Mucosa of descending colon (tissue), 3 donors: ENCODE measurements around the gene PVALB. TPM values are rescaled to one million over a fixed set of nuclear protein-coding genes. Genes with fewer than 3 reads are reported as not detected.

Experiments used
- ATAC-seq: fragments of 200-7000 bp; cut with Tn5 transposase; one replicate; pipeline ENCODE4 v1.9.1; 2020; ENCODE audit warnings: mild to moderate bottlenecking, moderate library complexity
- DNase-seq, 3 donors: peaks; one replicate each; pipeline ENCODE4 v3.0.0-alpha.2; 2020
- H3K36me3 ChIP-seq: fragments of 200-600 bp; one replicate; pipeline ENCODE4 v1.8.0; 2021; ENCODE audit warnings: low read depth, mild to moderate bottlenecking
- H3K4me1 ChIP-seq: fragments of 200-600 bp; one replicate; pipeline ENCODE4 v1.8.0; 2021; ENCODE audit warnings: low read depth, mild to moderate bottlenecking
- H3K4me3 ChIP-seq: fragments of 200-600 bp; one replicate; pipeline ENCODE4 v1.8.0; 2021; ENCODE audit warnings: mild to moderate bottlenecking
- H3K9me3 ChIP-seq: fragments of 200-600 bp; one replicate; pipeline ENCODE4 v1.8.0; 2021; ENCODE audit warnings: mild to moderate bottlenecking
- intact Hi-C, 2 donors: fragments of 100-400 bp; cut with DNase I in 1 of 2; cut with micrococcal nuclease in 1 of 2; formaldehyde crosslinking; loops; one replicate each; pipeline versions ENCODE4 v1.11.0 to v1.11.1; 2022; cut with DNase I, micrococcal nuclease
- total RNA-seq, 3 donors: library from RNA; stranded (reverse); fragmentation: NEBNext Ultra II Directional in 2 of 3; extraction: Animal tissue kit (Norgen Biotek cat#: 25700) in 2 of 3; gene quantifications; one replicate each; pipeline versions ENCODE4 v1.2.1 to v1.2.4, GENCODE V29; 2021 to 2023
- TF ChIP-seq, protein P1 (sequence below): fragments of 200-600 bp; IDR thresholded peaks from one replicate; pipeline ENCODE4 v1.8.0; 2022; ENCODE audit warnings: antibody characterized with exemption, mild to moderate bottlenecking
- donor health status: DM: no; HTN: no; CAD: no; lungs with moderate emphysema.
- donor health status: DM: no; HTN: no; CAD: no.
- donor health status: DM: no; HTN: yes; CAD: no.

PVALB gene
- total RNA-seq, 3 donors from 2014 or later, result not detected

DNA sequence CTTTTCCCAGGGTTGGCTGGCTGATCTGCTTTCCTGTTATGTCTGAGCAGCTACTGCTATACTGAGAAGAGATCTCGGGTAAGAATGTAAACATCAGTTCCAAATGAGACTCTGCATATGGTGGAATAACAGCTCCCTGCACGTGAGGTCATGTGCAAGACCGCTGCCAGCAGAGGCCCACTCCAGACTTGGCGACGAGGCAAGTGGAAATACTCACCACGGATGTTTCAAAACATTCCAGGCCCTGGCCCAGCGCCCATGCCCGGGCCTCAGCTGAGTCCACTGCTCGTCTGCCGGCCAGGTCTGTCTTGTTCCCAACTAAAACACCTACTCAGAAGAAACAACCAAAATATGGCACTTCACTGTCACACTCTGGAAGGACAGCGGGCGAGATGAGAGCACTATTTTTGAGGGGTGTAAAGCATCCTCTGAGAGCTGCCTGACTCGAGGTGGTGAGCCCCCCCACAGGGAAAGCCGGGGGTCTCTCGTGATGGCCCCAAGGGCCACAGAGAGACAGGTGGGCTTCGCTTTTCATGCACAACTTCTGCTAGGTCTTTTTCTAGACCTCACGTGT is 54.1 kb downstream of the PVALB start:
- H3K4me3 ChIP-seq, result no peak overlapping the region
- DNase-seq, result no peak
- TF ChIP-seq, protein P1, sequence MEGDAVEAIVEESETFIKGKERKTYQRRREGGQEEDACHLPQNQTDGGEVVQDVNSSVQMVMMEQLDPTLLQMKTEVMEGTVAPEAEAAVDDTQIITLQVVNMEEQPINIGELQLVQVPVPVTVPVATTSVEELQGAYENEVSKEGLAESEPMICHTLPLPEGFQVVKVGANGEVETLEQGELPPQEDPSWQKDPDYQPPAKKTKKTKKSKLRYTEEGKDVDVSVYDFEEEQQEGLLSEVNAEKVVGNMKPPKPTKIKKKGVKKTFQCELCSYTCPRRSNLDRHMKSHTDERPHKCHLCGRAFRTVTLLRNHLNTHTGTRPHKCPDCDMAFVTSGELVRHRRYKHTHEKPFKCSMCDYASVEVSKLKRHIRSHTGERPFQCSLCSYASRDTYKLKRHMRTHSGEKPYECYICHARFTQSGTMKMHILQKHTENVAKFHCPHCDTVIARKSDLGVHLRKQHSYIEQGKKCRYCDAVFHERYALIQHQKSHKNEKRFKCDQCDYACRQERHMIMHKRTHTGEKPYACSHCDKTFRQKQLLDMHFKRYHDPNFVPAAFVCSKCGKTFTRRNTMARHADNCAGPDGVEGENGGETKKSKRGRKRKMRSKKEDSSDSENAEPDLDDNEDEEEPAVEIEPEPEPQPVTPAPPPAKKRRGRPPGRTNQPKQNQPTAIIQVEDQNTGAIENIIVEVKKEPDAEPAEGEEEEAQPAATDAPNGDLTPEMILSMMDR, result no peak
- no peak for ATAC-seq
- peaks cover 4% of the 10 kb centered on the region for H3K36me3 ChIP-seq
- H3K4me1 ChIP-seq, result no peaks in the 10 kb centered on the region
- H3K9me3 ChIP-seq, result no peaks in the 10 kb centered on the region
- intact Hi-C loops, result no loop called here

DNA sequence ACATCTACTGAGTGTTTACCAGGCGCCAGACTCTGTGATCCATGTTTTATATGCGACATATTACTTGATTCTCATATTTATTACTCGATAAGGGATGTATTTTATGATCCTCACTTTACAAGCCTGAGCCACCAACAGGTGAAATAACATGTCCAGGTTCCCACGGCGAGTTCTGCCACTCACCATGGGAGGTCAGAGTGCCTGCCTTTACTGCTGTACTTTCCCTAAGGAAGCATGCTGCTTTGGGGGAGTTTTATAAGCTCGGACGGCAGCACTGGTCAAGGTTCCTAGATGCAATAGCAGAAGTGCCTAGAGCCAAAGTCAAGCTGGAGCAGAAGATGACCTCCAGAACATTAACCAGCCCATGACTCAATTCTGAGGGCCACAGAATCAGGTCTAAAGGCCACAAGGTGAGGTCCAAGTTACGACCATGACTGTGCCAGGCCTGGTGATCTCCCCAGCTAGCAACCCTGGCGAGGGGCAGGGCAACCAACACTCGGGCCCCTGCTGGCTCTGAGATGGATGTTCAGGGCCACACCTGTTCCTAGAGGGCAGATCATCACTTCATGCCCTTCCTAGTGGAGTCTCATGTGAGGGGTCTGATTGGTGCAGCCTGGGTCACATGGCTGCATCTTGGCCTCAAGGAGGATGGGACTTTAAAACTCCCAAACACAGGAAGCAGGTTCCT is 55.1 kb downstream of the PVALB start:
- H3K36me3 ChIP-seq, result peaks cover 4% of the 10 kb centered on the region
- no peaks in the 10 kb centered on the region for H3K4me1 ChIP-seq
- no peak overlapping the region for H3K4me3 ChIP-seq
- TF ChIP-seq, protein P1, result no peak
- ATAC-seq, result peak; percentile 26
- intact Hi-C loops, result no loop called here
- DNase-seq, result no peak
- H3K9me3 ChIP-seq, result no peaks in the 10 kb centered on the region

DNA sequence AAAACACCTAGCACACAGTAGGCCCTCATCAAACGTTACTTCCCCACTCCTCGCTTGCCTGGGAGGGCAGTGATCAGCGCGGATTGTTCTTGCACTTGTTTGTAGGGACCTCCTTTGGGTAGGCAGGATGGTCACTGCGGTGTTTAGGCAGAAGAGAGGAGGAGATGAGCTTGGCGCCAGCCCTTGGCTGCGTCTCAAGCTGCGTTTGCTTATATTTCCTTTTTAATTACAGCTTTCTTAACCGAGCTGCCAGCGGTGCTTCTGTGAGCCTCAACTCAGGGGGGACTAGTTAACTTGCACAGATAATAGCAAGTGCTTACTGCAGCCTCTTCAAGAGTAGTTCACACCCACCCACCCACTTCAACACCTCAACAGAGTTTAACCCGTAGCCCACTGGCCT is 56.0 kb downstream of the PVALB start:
- H3K36me3 ChIP-seq, result peaks cover 2% of the 10 kb centered on the region
- H3K4me1 ChIP-seq, result no peaks in the 10 kb centered on the region
- no peak overlapping the region for H3K4me3 ChIP-seq
- ATAC-seq (no peak), DNase-seq (no peak)
- intact Hi-C loops, result no loop called here
- TF ChIP-seq, protein P1, result no peak
- no peaks in the 10 kb centered on the region for H3K9me3 ChIP-seq

DNA sequence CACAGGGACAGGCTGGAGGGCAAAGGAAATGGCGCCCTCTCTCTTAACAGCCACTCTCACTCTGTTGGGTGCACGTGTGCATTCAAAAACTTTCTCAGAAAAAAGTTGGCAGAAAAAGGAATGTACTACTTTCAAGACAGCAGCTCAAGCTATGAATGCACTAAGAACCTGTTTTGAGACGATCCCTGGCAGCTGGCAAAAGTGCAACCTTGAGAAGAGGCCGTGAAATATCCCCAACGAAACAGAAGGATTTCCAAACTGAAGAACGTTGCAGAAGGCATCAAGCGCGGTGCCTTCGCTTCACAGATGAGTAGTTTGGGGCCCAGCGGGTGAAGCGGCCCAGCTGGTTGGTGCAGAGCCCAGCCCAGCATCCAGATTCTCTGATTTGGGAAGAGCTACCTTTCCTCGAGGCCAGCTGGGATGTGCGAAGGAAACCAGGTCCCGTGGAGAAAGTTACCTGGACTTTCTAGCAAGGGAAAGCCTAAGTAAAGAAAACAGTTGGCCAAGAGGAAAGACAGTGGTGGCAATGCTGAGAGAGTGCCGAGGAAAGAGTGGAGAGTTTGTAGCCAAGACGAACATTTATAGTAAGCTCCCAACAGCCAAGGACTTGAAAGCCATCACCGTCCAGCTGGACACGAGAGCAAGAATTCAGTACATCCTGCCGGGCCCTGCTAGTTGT is 57.2 kb downstream of the PVALB start:
- Histone ChIP-seq H3K36me3 (no peaks in the 10 kb centered on the region), H3K9me3 (no peaks in the 10 kb centered on the region), H3K4me1 (no peaks in the 10 kb centered on the region), H3K4me3 (no peak overlapping the region)
- ATAC-seq (no peak), DNase-seq (no peak)
- TF ChIP-seq, protein P1, result no peak
- intact Hi-C loops, result no loop called here

DNA sequence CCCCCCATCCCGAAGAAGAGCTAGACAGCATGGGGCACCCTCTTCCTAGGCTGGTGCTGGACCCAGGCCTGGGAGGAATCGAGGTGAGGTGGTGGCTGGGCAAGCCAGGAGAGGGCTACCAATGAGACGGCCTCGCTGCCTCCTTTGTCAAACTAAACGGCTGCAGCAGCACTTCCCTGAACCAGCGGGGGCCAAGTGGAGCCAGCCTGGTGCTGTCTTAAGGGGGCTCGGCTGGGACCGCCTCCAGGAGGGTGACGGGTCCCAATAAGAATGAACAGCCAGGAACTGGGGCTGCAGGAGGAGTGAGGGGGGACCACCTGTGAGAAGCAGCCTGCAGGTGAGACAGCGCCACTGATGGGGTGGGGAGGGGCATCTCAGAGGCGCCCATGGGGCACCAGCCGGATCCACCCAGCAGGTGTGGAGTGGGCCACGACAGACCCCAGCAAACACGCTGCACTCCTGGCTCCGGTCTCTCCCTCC is 58.0 kb downstream of the PVALB start:
- no peak for DNase-seq
- TF ChIP-seq, protein P1, result no peak
- intact Hi-C loops, result no loop called here
- Histone ChIP-seq H3K9me3 (no peaks in the 10 kb centered on the region), H3K36me3 (no peaks in the 10 kb centered on the region), H3K4me1 (no peaks in the 10 kb centered on the region), H3K4me3 (no peak overlapping the region)
- ATAC-seq, result no peak
